ENCODE data around the gene TARBP2. TPM values are rescaled to one million over a fixed set of nuclear protein-coding genes. Genes with fewer than 3 reads are reported as not detected.

TARBP2 gene
- total RNA-seq, 4 donors from 2014 or later: 12.1 to 19.6 (median 17.4) TPM

Small RNA genes within 50 kb of the gene (small RNA-seq; reads per million reads assigned to genes)
- gene AC023509.3: 0 reads per million in 4 donors

Other genes with a start within 250 kb of the TARBP2 start
- 1 to 10 TPM in 2 of 4 donors, under 1 TPM in 2; 0.13 to 2.3 (median 0.64) TPM for gene ESPL1, start 233.0 kb upstream of the TARBP2 start, total RNA-seq
- 100 to 1,000 TPM; 390 to 782 (median 568) TPM for gene PFDN5, start 205.7 kb upstream of the TARBP2 start, total RNA-seq
- 10 to 100 TPM; 40.9 to 49.2 (median 46.3) TPM for gene MYG1, start 201.6 kb upstream of the TARBP2 start, total RNA-seq
- 10 to 100 TPM; 36.4 to 88.9 (median 46.5) TPM for gene AAAS, start 179.7 kb upstream of the TARBP2 start, total RNA-seq
- not detected for gene SP7, start 164.9 kb upstream of the TARBP2 start, total RNA-seq
- gene SP1, start 121.1 kb upstream of the TARBP2 start, total RNA-seq: 10 to 100 TPM; 68.0 to 80.5 (median 74.0) TPM
- gene AMHR2, start 77.4 kb upstream of the TARBP2 start, total RNA-seq: under 1 TPM in 1 of 4 donors, not detected in 3; 0.13 TPM
- gene PRR13, start 59.5 kb upstream of the TARBP2 start, total RNA-seq: 10 to 100 TPM; 54.2 to 73.2 (median 69.6) TPM
- 100 to 1,000 TPM; 259 to 375 (median 354) TPM for gene PCBP2, start 49.2 kb upstream of the TARBP2 start, total RNA-seq
- gene MAP3K12, start 1.8 kb upstream of the TARBP2 start, total RNA-seq: 10 to 100 TPM; 14.8 to 41.9 (median 20.3) TPM
- gene NPFF, start 6.2 kb downstream of the TARBP2 start, total RNA-seq: not detected
- 10 to 100 TPM; 26.7 to 54.9 (median 33.3) TPM for gene ATF7, start 125.1 kb downstream of the TARBP2 start, total RNA-seq
- 100 to 1,000 TPM; 197 to 324 (median 245) TPM for gene ATP5MC2, start 174.8 kb downstream of the TARBP2 start, total RNA-seq
- 100 to 1,000 TPM; 400 to 469 (median 424) TPM for gene CALCOCO1, start 226.2 kb downstream of the TARBP2 start, total RNA-seq

All from gastroesophageal sphincter (tissue), 4 donors.